SJCRH30 (cell line): Measurements from ENCODE around the gene FUS. TPM values are rescaled to one million over a fixed set of nuclear protein-coding genes. Genes with fewer than 3 reads are reported as not detected.
"Not testable (repeated sequence)": the region's sequence is repeated elsewhere in the genome, so short reads cannot be mapped to it uniquely, and the experiment has no call there.

ENCODE experiments used
- DNase-seq, 2 experiments: peaks; one replicate each; pipeline ENCODE4 v3.0.0-alpha.2; 2015 to 2020
- H3K27ac ChIP-seq: fragments of 250-450 bp; sonication (Bioruptor Pico); 2 replicates; pipeline ENCODE4 v1.5.1; 2020; ENCODE audit warnings: mild to moderate bottlenecking, moderate library complexity
- H3K27me3 ChIP-seq: fragments of 250-450 bp; sonication (Bioruptor Pico); 2 replicates; pipeline ENCODE4 v1.5.1; 2020; ENCODE audit warnings: mild to moderate bottlenecking, moderate library complexity
- H3K36me3 ChIP-seq: fragments of 250-450 bp; sonication (Bioruptor Pico); 2 replicates; pipeline ENCODE4 v1.5.1; 2020; ENCODE audit warnings: mild to moderate bottlenecking, moderate library complexity
- H3K4me1 ChIP-seq: fragments of 250-450 bp; sonication (Bioruptor Pico); 2 replicates; pipeline ENCODE4 v1.5.1; 2020; ENCODE audit warnings: mild to moderate bottlenecking, moderate library complexity
- H3K4me3 ChIP-seq: fragments of 250-450 bp; sonication (Bioruptor Pico); 2 replicates; pipeline ENCODE4 v1.5.1; 2020; ENCODE audit warnings: mild to moderate bottlenecking, moderate library complexity
- H3K9me3 ChIP-seq: fragments of 250-450 bp; sonication (Bioruptor Pico); replicated peaks from 2 replicates; pipeline ENCODE4 v1.5.1; 2020; ENCODE audit warnings: mild to moderate bottlenecking, moderate library complexity
- total RNA-seq: library from RNA; depleted of rRNA; stranded (reverse); fragments of >200 nt; shearing (Covaris generic); gene quantifications from 2 replicates; pipeline ENCODE4 v1.2.3, GENCODE V29; 2014

FUS gene
- total RNA-seq, 1 experiment from 2014 or later, result 111 TPM

- Histone ChIP-seq H3K4me3 (no peak overlapping the region), H3K4me1 (peaks cover 7% of the 10 kb centered on the region), H3K27me3 (no peaks in the 10 kb centered on the region), H3K27ac (no peak overlapping the region), H3K36me3 (peaks cover 100% of the 10 kb centered on the region), H3K9me3 (no peaks in the 10 kb centered on the region)
- peak in 1 of 2 experiments; percentile 12 for DNase-seq
Observed at GRCh38 chr16:31187808-31188189, 7.9 kb downstream of the FUS start.

GRCh38 chr16:31188450-31189411 is 8.8 kb downstream of the FUS start:
- H3K27me3 ChIP-seq, result no peaks in the 10 kb centered on the region

DNA sequence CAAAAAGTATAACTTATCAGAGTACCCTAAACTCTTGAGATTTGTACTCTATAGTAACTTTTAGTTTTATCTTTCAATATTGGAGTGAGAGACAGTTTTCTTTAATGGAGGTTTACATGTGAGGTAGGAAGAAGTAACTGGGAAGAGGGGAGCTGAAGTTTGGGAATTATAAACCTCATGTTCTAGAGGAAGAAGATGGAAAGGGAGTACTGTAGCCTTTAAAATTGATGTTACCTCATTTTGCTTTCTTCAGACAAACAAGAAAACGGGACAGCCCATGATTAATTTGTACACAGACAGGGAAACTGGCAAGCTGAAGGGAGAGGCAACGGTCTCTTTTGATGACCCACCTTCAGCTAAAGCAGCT is 9.5 kb downstream of the FUS start:
- H3K4me3 ChIP-seq, result no peak overlapping the region
- no peaks in the 10 kb centered on the region for H3K27me3 ChIP-seq
- H3K27ac ChIP-seq, result no peak overlapping the region
- H3K9me3 ChIP-seq, result no peaks in the 10 kb centered on the region
- DNase-seq, result no peak
- H3K4me1 ChIP-seq, result peaks cover 5% of the 10 kb centered on the region
- H3K36me3 ChIP-seq, result peaks cover 100% of the 10 kb centered on the region

More at GRCh38 chr16:31188450-31189411, 8.8 kb downstream of the FUS start:
- Histone ChIP-seq H3K4me1 (peaks cover 5% of the 10 kb centered on the region), H3K4me3 (no peak overlapping the region), H3K27ac (no peak overlapping the region), H3K9me3 (no peaks in the 10 kb centered on the region), H3K36me3 (peaks cover 100% of the 10 kb centered on the region)
- peak in 1 of 2 experiments; percentile 6 for DNase-seq

DNA sequence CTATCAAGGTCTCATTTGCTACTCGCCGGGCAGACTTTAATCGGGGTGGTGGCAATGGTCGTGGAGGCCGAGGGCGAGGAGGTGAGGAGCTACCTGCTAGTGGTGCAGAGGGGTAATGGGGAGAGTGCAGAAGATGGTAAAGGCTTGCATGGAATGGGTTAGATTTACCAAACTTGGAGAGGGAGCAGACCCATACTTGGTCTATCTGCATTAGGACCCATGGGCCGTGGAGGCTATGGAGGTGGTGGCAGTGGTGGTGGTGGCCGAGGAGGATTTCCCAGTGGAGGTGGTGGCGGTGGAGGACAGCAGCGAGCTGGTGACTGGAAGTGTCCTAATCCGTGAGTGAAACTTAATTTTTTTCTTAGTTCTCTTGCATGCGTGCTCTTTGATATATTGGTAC is 10.1 kb downstream of the FUS start:
- no peak for DNase-seq

DNA sequence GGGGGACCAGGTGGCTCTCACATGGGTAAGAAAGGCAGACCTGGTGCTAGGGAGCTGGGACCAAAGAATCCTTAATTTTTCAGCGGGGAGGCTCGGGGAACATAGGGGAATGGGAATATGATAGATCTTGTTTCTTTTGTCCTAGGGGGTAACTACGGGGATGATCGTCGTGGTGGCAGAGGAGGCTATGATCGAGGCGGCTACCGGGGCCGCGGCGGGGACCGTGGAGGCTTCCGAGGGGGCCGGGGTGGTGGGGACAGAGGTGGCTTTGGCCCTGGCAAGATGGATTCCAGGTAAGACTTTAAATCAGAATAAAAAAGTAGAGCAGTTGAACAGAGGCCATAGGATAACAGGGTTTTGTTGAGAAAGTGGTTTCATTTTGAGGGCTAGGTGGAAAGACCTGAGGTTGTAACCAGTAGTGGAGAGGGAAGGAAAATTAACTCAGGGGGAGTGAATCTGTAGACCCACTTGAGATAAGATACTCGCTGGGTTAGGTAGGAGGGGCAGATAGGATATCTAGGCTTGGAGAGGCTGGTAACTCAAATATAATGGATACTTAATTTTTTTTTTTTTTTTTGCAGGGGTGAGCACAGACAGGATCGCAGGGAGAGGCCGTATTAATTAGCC is 11.0 kb downstream of the FUS start:
- DNase-seq, result peak in 1 of 2 experiments; percentile 9
- peaks cover 2% of the 10 kb centered on the region; the same call in 1 of the 2 replicates for H3K4me1 ChIP-seq
- H3K9me3 ChIP-seq, result no peaks in the 10 kb centered on the region
- H3K27me3 ChIP-seq, result no peaks in the 10 kb centered on the region
- peaks cover 100% of the 10 kb centered on the region for H3K36me3 ChIP-seq
- no peak overlapping the region for H3K4me3 ChIP-seq
- H3K27ac ChIP-seq, result no peak overlapping the region

More for the DNA sequence above, 10.1 kb downstream of the FUS start:
- no peak overlapping the region for H3K27ac ChIP-seq
- H3K27me3 ChIP-seq, result no peaks in the 10 kb centered on the region
- H3K36me3 ChIP-seq, result peaks cover 100% of the 10 kb centered on the region
- peaks cover 5% of the 10 kb centered on the region for H3K4me1 ChIP-seq
- H3K4me3 ChIP-seq, result no peak overlapping the region
- no peaks in the 10 kb centered on the region for H3K9me3 ChIP-seq

- no peak overlapping the region for H3K27ac ChIP-seq
- H3K36me3 ChIP-seq, result peaks cover 100% of the 10 kb centered on the region
- peak in 1 of 2 experiments; percentile 17 for DNase-seq
- no peaks in the 10 kb centered on the region for H3K9me3 ChIP-seq
- no peaks in the 10 kb centered on the region for H3K4me1 ChIP-seq
- H3K27me3 ChIP-seq, result no peaks in the 10 kb centered on the region
- H3K4me3 ChIP-seq, result no peak overlapping the region
Observed at GRCh38 chr16:31191697-31192428, 11.9 kb downstream of the FUS start.

DNA sequence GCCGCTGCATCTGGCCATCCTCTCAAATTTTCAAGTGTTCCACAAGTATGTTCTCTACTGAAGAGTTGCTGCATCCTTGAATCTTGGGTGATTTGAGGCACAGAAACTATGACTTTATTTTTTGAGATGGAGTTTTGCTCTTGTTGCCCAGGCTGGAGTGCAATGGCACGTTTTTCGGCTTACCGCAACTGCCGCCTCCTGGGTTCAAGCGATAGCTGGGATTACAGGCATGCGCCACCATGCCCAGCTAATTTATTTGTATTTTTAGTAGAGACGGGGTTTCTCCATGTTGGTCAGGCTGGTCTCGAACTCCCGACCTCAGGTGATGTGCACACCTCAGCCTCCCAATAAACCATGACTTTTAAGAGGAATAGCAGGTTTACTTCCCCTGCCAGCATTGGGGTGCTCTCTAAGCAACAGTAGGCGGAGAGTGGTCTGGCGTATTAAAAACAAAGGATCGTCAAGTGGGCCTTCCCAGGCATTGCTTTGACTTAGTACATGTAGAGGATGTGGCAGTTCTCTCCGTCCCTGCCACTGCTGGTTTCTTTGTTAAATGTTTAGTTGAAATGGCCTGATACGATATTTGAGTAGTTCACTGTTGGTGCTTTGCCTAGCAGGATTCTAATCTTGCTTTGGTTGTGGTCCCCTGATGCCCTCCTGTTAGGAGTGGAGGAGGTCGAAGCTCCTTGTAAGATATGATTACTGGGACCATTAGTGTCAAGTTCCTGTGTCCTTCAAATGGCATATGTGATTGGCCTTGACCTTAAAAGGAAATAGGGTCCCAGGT is 13.1 kb downstream of the FUS start:
- peak in 1 of 2 experiments; percentile 16 for DNase-seq
- Histone ChIP-seq H3K27me3 (no peaks in the 10 kb centered on the region), H3K4me1 (no peaks in the 10 kb centered on the region), H3K9me3 (no peaks in the 10 kb centered on the region), H3K4me3 (no peak overlapping the region), H3K36me3 (peaks cover 93% of the 10 kb centered on the region), H3K27ac (no peak overlapping the region)

GRCh38 chr16:31193874-31194273 is 13.9 kb downstream of the FUS start:
- DNase-seq, result peak in 1 of 2 experiments; percentile 15
- no peaks in the 10 kb centered on the region for H3K27me3 ChIP-seq
- H3K27ac ChIP-seq, result no peak overlapping the region
- no peaks in the 10 kb centered on the region for H3K4me1 ChIP-seq
- peaks cover 85% of the 10 kb centered on the region for H3K36me3 ChIP-seq
- no peak overlapping the region for H3K4me3 ChIP-seq
- no peaks in the 10 kb centered on the region for H3K9me3 ChIP-seq

DNA sequence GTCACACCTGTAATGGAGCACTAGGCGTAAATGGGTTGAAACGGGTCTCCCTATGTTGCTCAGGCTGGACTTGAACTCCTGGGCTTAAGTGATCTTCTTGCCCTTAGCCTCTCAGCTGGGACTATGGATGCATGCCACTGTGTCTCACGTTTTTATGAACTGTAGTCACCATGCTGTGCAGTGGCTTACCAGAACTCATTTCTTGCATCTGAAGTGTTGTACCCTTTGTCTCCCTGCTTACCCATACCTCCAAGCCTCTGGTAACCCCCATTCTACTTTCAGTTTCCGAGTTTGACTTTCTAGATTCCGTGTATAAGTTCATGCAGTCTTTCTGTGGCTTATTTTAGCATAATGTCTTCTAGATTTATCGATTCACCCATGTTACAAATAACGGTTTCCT is 15.0 kb downstream of the FUS start:
- no peak overlapping the region for H3K4me3 ChIP-seq
- no peak overlapping the region for H3K27ac ChIP-seq
- peaks cover 84% of the 10 kb centered on the region for H3K36me3 ChIP-seq
- no peaks in the 10 kb centered on the region for H3K9me3 ChIP-seq
- peak in 1 of 2 experiments; percentile 13 for DNase-seq
- no peaks in the 10 kb centered on the region for H3K4me1 ChIP-seq
- no peaks in the 10 kb centered on the region for H3K27me3 ChIP-seq

DNA sequence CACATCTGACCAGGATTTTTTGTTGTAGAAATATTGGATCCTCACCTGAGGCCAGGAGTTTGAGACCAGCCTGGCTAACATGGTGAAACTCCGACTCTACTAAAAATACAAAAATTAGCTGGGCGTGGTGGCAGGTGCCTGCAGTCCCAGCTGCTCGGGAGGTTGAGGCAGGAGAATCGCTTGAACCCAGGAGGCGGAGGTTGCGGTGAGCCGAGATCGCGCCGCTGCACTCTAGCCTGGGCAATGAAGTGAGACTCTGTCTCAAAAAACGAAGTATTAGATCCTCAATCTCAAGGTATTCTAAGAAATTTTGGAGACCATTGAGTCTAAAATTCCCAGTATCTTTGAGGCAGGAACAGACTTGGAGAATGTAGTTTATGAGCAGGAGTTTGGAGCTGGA is 15.9 kb downstream of the FUS start:
- H3K9me3 ChIP-seq, H3K4me1 ChIP-seq, H3K27me3 ChIP-seq, DNase-seq, H3K27ac ChIP-seq, H3K4me3 ChIP-seq: not testable (repeated sequence)
- H3K36me3 ChIP-seq, result peaks cover 75% of the 10 kb centered on the region

- DNase-seq, result peak in 1 of 2 experiments; percentile 18
- Histone ChIP-seq H3K4me1 (no peaks in the 10 kb centered on the region), H3K9me3 (no peaks in the 10 kb centered on the region), H3K27ac (no peak overlapping the region), H3K4me3 (no peak overlapping the region), H3K36me3 (peaks cover 68% of the 10 kb centered on the region), H3K27me3 (no peaks in the 10 kb centered on the region)
Observed at GRCh38 chr16:31196324-31197088, 16.6 kb downstream of the FUS start.

DNA sequence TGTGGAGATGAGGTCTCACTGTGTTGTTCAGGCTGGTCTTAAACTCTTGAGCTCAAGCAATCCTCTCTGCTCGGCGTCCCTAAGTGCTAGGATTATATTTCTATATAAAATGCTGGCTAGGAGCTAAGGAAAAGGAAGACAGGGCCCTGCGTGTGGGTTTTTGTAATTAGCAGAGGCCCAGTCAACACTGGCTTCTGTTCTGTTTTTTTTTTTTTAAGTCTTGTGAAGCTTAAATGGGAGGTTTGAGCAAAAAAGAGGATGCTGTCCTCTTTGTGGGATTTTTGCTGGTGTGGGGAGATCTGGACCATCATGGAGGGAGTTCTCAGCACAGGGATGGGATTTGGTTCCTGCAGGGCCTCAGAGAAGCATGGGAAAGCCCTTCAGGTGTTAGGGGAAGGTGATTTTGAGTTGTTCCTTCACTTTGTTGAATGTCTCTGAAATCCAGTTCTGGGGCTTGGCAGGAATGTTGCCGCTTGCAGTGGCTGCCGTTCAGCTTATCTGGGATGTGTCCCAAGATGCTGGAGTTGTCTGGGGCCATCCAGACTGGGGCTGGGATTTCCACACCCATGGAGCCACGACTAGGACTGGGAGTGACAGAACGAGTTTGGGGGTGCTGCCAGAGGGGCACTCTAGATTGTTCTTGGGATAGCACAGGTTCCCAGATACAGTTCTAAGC is 18.4 kb downstream of the FUS start:
- Histone ChIP-seq H3K27ac (no peak overlapping the region), H3K36me3 (peaks cover 50% of the 10 kb centered on the region), H3K4me3 (no peak overlapping the region), H3K4me1 (no peaks in the 10 kb centered on the region), H3K27me3 (no peaks in the 10 kb centered on the region), H3K9me3 (no peaks in the 10 kb centered on the region)
- DNase-seq, result no peak

DNA sequence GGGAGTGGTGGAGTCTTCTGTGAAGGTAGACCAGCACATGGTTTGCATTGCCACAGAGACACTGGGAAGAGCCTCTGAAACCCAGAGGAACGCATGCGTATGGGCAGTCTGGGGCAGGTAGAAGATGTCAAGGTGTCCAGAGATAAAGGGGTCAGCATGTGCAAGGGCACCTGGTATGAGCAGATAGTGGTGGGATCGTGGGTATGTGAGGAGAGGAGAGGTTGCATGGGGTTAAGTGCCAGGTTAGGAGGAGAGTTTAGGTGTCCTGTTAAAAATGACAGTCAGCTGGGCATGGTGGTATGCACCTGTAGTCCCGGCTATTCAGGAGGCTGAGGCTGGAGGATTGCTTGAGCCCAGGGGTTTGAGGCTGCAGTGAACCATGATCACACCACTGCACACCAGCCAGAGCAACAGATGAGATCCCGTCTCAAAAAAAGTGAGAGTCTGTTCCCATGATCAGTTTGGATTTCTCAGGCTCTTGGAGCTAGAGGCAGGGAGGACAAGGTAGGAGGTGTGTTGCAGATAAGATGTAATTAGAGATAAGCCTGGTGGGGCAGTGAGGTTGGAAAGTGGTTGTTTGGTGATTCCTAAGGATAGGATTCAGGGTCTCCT is 19.6 kb downstream of the FUS start:
- DNase-seq, result no peak
- H3K9me3 ChIP-seq, result no peaks in the 10 kb centered on the region
- H3K27ac ChIP-seq, result no peak overlapping the region
- H3K4me1 ChIP-seq, result no peaks in the 10 kb centered on the region
- peaks cover 38% of the 10 kb centered on the region for H3K36me3 ChIP-seq
- H3K4me3 ChIP-seq, result no peak overlapping the region
- H3K27me3 ChIP-seq, result no peaks in the 10 kb centered on the region
